ENCODE measurements around the gene BPIFB6.

Gene BPIFB6

DNA sequence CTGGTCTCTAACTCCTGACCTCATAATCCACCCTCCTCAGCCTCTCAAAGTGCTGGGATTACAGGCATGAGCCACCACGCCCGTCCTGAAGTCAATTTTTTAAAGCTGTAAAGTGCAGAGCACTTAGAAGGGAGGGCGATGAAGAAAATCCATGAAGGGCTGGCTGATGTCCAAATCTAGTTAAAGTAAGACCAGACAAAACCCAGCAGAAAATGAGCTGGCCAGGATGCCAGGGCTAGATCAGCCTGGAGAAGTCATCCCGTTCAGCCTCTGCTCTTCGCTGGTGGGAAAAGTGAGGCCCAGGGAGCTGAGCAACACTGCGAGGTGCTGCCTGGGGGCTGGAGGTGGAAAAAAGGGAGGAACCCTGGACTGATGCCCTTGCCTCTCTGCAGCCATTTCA is 51.1 kb downstream of the BPIFB6 start:
- DNase-seq: no peak

DNA sequence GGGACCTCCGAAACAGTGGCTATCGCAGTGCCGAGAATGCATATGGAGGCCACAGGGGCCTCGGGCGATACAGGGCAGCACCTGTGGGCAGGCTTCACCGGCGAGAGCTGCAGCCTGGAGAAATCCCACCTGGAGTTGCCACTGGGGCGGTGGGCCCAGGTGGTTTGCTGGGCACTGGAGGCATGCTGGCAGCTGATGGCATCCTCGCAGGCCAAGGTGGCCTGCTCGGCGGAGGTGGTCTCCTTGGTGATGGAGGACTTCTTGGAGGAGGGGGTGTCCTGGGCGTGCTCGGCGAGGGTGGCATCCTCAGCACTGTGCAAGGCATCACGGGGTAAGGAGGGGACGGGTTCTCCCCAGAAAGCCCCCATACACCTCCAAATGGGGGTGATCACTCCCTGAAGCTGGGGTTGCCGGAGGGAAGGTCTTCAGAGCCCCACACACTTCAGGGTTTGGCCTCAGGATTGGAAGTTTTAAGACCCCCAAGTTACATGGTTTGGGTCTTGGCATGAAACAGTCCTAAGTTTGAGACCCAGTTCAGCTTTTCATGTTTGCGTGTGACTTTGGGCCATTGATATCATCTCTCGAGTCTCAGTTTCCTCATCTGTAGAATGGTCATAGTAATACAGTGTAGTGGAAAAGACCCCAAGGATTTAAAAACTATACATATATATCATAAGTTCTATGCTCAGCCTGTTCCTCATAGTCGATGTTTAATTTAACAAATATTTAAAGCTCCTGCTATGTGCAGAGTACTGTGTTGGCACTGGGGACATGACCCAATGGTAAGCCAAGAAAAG is 52.3 kb downstream of the BPIFB6 start:
- DNase-seq: no peak

DNA sequence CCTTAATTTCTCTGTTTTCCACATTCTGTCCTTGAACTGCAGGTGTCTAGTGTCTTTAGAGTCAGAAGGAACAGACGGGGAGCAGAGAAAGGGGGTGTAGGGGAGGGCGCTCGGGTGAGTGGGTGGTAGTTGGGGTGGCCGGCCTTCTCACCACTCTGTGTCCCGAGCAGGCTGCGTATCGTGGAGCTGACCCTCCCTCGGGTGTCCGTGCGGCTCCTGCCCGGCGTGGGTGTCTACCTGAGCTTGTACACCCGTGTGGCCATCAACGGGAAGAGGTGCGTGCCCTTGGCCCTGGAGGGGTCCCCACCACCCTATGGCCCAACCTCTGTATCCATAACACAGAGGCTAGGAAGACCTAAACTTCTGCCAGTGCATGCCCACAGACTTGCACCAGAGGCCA is 53.3 kb downstream of the BPIFB6 start:
- DNase-seq: no peak

DNA sequence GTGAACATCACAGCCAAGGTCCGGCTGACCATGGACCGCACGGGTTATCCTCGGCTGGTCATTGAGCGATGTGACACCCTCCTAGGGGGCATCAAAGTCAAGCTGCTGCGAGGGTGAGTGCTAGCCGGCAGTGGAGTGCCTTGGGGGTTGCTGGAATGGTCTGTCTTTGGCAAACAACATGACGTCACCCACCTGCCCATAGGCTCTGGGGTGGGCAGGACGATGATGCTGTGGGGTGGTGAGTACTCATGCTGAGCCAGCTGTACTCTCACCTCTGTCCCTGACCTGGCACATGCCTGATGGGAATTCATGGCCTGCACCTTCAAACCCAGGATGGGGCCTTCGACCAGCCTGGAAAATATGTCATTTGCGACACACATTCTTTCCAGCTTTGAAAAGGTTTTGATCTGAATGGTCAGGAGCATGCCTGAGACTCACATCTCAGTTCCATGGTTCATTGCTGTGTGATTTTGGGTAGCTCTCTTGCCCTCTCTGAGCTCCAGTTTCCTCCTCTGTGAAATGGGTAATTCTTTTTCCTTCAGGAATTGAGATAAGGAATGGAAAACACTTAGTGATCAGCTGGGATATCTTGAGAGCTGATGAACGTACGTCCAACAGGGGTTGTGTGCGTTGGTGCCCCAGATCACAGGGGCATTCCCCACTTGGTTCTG is 54.7 kb downstream of the BPIFB6 start:
- no peak for DNase-seq

DNA sequence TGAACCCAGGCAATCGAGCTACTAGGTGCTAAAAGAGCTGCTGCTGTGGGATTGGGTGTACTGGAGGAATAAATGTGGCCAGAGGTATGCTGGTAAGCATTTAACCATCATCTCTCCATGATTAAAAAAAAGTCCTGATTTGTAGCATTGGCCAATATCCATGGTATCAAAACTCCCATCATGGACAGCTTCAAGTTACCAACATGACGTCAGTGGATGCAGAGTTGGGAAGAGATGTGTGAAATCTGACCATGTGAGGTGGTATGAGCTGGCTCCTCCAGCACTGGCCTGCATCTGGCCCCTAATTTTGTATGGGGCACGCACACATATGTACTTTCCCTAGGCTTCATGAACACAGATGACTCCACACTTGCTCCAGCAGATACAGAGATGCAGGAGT is 59.7 kb downstream of the BPIFB6 start:
- DNase-seq: no peak

DNA sequence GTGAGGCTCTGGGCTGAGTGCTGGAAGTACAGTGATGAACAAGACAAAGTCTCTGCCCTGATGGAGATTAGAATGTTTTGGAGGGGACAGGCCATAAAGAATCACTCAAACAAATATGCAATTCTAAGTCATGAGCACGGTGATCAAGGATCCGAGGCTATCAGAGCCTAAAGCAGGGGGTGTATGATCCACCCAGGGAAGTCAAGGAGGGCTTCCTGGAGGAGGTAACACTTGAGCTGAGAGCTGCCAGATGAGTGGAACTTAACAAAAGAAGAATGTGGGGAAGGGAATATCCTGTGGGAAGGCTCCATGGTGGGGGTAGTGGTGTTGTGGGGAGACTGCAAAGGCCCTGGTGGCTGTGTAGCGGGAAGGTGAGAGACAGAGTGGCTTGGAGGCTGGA is 60.2 kb downstream of the BPIFB6 start:
- DNase-seq: no peak

DNA sequence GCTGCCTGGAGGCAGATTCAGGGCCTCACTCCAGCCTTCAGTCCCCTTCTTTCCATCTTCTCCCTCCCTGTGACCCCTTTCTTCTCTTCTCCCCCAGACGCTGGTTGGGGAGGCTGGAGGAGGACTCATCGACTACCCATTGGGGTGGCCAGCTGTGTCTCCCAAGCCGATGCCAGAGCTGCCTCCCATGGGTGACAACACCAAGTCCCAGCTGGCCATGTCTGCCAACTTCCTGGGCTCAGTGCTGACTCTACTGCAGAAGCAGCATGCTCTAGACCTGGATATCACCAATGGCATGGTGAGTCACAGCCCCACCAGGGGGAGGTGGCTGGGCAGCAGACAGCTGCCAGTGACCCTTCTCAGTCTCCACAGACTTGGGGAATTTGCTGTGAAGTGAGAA is 60.9 kb downstream of the BPIFB6 start:
- no peak for DNase-seq

DNA sequence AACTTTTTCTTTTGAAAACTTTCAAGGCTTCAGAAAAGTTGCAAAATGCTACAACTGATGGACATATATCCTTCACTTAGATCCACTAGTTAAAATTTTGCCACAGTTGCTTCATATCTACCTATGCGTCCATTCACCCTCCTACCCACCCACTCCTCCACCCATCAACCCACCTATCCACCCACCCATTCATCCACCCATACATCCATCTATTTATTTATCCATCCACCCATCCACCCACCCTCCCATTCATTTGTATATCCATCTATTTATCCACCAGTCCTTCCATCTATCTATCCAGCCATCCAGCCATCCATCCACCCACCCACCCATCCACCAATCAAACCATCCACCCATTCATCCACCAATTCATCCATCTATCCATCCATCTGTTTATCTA is 61.6 kb downstream of the BPIFB6 start:
- no peak for DNase-seq

DNA sequence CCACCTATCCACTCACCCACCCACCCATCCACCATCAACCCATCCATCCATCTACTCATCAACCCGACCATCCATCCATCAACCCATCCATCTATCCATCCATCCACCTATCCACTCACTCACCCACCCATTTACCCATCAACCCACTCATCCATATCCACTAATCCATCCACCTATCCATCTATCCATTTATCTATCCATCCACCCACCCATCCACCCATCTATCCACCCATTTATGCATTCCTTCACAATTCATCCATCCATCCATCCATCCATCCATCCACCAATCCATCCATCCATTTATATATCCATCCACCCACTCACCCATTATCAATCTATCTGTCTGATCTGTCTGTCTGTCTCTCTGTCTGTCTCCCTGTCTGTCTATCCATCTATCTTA is 62.1 kb downstream of the BPIFB6 start:
- DNase-seq: no peak

All from nucleus accumbens (tissue), 56 donors.